HEK293T (cell line): ENCODE results near the gene SUGT1.

Experiments
- ARNT ChIP-seq: fragments of 450-650 bp; IDR thresholded peaks from 2 replicates; pipeline ENCODE4 v1.6.1; 2017; ENCODE audit warnings: mild to moderate bottlenecking
- BHLHE40 ChIP-seq: fragments of 450-650 bp; IDR thresholded peaks from 2 replicates; pipeline ENCODE4 v1.6.1; 2016; ENCODE audit warnings: mild to moderate bottlenecking, moderate library complexity, borderline replicate concordance
- ELF4 ChIP-seq: fragments of 450-650 bp; IDR thresholded peaks from 2 replicates; pipeline ENCODE4 v1.6.1; 2017; ENCODE audit warnings: antibody characterized with exemption
- FOXA1 ChIP-seq: fragments of 450-650 bp; IDR thresholded peaks from 2 replicates; pipeline ENCODE4 v1.6.1; 2016; ENCODE audit warnings: mild to moderate bottlenecking
- FOXK2 ChIP-seq: fragments of 450-650 bp; IDR thresholded peaks from 2 replicates; pipeline ENCODE4 v1.6.1; 2016; ENCODE audit warnings: mild to moderate bottlenecking
- HDGF ChIP-seq: fragments of 450-650 bp; IDR thresholded peaks from 2 replicates; pipeline ENCODE4 v1.6.1; 2017; ENCODE audit warnings: antibody characterized with exemption, borderline replicate concordance
- LEF1 ChIP-seq: fragments of 450-650 bp; IDR thresholded peaks from 2 replicates; pipeline ENCODE4 v1.6.1; 2017; ENCODE audit warnings: mild to moderate bottlenecking, borderline replicate concordance
- NFRKB ChIP-seq: fragments of 450-650 bp; IDR thresholded peaks from 2 replicates; pipeline ENCODE4 v1.6.1; 2016; ENCODE audit warnings: mild to moderate bottlenecking, moderate library complexity
- PKNOX1 ChIP-seq: fragments of 450-650 bp; IDR thresholded peaks from 2 replicates; pipeline ENCODE4 v1.6.1; 2016
- SUZ12 ChIP-seq: fragments of 450-650 bp; IDR thresholded peaks from 2 replicates; pipeline ENCODE4 v1.6.1; 2016; ENCODE audit warnings: mild to moderate bottlenecking

GRCh38 chr13:52744842-52745375, 92.3 kb downstream of the SUGT1 start:
- no peak for TF ChIP-seq ELF4
- no peak for TF ChIP-seq SUZ12
- no peak for TF ChIP-seq HDGF
- no peak for TF ChIP-seq ARNT
- TF ChIP-seq FOXA1: no peak
- no peak for TF ChIP-seq LEF1
- TF ChIP-seq NFRKB: no peak
- TF ChIP-seq PKNOX1: no peak
- no peak for TF ChIP-seq FOXK2
- TF ChIP-seq BHLHE40: no peak
